ENCODE results near the gene MTHFSD.

Gene MTHFSD

DNA sequence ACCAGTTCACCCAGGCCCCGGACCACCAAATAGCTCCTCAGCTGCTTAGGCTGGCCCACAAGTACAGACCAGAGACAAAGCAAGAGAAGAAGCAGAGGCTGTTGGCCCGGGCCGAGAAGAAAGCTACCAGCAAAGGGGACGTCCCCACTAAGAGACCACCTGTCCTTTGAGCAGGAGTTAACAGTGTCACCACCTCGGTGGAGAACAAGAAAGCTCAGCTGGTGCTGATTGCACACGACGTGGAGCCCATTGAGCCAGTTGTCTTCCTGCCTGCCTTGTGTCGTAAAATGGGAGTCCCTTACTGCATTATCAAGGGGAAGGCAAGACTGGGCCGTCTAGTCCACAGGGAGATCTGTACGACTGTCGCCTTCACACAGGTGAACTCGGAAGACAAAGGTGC is 29.3 kb downstream of the MTHFSD start:
- DNase-seq: no peak

DNA sequence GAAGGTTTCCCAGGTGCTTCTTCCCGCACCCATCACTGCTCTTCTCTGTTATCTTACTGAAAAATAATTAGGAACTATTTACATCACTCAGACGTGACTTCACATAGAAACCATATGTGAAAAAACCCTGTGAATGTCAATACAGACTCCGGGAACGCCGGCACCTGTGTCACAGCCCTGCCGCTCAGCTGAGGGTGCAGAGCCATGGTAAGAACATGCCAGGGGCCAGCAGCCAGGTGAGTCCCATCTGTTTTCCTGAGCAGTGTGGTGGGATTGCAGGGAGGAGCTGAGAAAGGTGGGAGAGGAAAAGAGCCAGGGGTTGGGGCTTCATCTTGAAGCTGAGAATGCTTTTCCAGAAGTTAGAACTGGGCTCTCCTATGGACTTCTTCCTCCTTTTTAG is 31.0 kb downstream of the MTHFSD start:
- DNase-seq: no peak

DNA sequence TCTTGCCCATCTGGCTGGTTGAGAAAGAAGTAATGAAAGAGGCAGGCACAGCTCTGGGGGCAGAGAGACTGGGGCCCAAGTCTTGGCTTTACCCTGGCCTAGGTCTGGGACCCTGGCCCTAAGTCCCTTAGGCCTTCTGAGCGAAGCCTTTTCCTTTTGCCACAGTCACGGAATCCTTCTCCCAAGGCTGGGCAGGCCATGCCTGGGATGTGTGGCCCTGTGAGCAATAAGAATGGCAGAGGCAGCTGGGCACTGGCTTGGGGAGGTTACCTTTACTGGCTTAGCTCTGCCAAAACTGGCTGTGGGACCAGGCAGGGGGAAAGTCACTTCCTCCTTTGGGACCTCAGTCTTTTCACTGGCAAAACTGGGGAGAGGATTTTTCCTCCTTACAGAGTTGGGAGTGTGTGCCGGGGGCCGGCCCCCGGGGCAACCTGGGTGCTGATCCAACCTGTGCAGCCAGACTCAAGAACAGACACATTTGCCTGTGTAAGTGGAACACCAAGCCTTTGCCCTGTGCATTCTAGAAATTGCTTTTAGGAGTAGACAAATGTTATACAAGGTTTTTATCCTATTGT is 31.8 kb downstream of the MTHFSD start:
- DNase-seq: no peak

DNA sequence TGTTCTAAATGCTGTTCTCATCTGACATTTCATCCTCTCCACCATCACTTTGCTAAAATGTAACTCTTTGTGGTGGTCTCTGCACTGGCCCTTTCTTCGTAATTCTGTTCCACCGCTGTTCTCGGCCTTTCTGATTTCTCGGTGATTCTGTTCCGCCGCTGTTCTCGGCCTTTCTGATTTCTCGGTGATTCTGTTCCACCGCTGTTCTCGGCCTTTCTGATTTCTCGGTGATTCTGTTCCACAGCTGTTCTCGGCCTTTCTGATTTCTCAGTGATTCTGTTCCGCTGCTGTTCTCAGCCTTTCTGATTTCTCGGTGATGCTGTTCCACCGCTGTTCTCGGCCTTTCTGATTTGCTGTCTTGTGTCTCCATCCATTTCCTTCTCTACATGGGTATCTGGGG is 32.4 kb downstream of the MTHFSD start:
- no peak for DNase-seq

DNA sequence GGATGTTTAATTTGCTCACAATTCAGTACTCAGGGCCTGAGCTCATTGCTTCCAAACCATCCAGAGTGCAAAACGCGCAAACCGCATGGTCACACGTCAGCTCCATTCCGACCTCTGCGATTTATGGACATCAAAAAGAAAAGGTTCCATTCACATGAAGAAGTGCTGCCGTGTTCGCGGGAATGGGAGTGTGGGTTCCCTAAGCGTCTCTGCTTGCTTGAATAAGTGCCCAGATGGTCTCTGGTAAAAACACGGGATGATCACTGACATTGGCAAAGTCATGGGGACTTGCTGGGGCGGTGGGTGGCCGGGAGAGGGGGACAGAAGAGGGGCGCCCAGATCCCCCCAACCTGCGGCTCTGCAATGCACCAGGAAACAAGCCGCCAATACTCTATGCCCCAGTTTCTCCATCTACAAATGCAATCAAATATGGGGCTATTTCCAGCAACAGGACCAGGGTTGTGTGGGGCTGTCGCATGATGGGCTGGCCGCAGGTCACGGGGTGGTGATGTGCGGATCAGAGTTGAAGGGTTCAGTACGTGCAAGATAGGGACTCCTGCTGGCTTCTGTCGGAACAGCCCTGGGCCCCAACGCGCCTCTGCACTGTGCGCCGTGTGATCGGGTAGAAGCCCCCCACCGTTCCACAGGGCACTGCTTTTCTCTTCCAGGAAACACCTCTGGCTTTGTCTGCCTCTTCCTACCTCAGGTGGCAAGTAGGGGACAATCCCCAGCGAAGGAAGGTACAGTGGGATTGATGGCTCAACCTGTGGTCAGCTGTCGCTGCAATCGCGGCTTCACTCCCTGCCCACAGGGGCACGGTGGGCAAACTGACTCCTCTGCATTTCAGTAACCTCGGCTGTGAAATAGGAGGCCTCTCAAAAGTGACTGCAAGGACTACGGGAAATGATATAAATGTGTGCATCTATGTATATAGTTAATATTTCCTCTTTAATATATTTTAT is 33.5 kb downstream of the MTHFSD start:
- no peak for DNase-seq

DNA sequence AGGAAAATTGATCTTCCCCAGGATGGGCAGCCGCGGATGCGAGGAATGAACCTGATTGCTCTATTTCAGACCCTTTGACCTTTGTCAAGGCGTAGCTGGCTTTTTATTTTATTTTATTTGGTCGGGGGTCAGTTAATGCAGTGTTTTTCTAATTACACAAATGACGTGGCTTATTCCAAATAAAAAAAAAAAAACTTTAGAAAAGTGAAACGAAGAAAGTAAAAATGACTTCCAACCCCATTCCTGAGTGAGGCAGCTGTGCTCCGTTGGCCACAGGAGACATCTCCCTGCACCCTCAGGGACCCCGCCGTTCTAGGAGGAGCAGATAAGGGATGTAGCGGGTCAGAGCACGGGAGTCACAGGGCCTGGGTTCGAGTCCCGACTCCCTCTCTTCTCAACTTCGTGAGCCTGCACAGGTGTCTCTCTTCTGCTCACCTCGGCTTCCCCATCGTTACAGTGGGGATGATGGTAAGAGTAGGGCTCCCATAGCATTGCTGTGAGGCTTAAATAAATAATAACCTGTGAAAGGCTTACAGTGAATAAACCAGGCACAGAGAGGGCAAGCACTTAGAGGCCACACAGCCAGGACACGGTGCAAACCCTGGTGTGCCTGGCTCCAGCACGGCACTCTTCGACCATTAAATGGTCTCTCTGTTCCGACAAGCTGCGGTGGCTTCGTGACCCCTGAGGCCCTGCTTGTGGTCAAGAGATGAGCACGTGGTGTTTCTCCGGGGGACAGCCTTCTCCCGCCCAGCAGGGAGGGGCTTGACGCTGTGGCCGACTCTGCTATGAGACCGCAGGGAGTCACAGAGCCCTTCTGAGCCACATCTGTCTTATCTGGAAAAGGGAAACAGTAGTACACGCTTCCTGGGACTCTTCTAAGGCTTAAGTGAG is 34.5 kb downstream of the MTHFSD start:
- DNase-seq: no peak

DNA sequence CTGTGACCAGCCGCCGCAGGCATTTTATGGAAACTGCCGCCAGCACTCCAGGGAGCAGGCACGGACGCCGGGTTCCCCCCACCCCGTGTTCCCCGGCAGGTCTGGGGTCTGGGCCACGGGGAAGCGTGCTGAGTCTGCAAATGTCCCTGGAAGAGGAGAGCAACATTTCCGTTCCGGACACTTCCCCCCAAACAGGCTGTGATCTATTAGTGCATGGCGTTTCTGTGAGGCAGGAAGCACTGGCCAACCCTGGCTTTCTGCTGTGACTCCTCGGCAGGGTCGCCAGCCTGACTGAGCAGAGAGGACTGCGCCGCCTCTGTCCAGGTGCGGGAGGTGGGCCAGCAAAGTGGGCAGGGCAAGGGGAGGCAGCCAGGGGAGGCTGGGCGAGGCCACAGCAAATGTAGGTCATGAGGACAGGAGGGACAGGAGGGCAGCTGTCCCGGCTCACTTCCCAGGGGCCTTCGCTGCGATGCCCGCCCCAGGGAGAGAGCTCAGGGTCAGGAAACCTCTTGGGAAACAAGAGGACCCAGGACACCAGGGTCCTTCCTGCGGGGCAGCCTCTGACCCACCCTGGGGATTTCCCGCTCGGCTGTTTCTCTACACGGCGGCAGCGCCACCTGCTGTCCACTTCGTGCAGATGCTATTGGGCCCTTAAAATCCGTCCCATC is 35.3 kb downstream of the MTHFSD start:
- peak; percentile 57 to 68 for DNase-seq

DNA sequence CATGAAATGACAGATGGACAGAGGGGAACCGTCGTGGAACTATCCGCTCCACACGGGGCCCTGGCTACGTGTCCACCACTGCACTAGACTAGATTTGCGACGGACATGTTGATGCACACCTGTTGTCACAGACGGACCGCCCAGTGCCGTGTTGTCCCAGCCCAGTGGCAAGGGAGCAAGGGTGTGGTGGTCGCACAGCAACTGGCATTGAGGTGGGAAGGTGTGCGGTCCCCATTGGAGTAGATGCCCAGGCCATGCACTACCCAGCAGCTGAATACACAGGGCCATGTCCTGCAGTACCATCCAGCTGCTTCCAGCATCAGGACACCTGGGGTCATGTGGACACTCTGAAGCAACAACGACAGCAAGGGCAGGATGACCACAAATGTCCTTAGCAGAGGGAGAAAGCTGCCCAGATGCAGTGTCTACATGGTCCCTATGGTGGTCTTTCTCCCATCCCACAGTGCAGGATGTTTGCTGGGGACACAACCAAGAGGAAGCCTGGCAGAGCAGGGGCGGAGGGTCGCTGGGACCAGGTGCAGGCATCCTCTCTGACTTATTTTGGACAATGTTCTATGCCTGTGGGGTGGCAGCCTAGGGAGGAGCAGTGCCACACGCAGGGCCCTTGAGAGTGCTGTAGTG is 35.9 kb downstream of the MTHFSD start:
- no peak for DNase-seq

DNA sequence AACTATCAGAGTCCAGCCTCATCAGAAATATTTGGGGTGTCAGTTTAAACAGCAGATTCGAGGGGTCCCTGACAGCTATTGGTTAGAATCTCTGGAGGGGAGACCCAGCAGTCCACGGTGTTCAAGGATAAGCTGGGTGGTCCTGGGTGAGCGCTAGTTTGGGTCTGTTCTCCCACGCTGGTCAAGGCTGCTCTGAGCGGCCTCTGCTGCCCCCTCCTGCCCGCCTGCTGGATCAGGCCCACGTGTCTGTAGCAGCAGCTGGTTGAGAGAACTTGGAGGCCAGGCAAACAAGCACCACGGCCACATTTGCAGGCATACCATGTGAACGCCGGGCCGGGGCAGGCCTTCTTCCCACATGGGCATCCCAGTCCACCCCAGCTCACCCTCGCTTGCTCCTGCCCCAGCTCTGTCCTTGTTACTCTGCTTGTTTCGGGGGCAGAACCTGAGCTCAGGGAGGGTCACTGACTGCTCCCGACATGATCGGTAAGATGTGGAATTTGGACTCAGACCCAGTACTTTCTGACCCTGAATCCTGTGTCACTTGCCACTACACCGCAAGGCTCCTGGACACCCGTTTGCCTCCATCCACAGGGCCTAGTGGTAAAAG is 37.3 kb downstream of the MTHFSD start:
- DNase-seq: peak; percentile 33 to 49

DNA sequence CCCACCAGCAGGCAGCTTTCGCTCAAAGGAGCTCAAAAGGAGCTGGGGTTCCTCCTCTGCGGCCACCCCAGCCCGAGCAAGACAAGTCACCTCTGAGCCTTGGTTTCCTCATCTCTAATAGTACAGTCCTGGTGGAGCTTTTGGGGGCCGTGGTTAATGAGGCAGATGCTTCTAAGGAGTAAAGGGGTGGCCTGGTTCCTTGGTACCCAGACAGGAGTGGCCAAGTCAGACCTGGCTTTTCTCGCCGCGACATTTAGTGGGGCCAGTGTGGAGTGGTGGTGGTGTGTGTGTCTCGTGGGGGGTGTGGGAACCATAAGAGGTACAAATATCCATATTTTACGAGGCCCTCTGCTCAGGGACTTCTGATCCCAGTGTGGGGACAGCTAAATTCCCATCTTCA is 38.0 kb downstream of the MTHFSD start:
- no peak for DNase-seq

DNA sequence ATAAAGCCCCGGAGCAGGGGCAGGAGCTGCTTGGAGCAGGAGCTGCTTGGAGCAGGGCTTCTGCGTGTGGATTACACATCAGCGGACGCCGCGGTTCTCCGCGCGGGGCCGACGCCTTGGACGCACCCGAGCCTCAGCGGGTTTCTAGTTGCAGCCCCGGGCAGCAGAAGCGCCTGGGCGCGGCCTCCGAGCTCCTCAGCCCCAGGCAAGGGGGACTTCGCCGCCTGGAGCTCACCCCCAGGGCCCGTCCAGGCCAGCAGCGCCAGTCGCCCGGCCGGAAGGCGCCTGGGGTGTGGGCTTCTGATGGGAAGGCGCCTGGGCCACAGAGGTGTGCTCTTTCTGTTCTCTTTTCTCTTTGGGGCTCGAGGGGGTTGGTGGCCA is 38.4 kb downstream of the MTHFSD start:
- DNase-seq: no peak

DNA sequence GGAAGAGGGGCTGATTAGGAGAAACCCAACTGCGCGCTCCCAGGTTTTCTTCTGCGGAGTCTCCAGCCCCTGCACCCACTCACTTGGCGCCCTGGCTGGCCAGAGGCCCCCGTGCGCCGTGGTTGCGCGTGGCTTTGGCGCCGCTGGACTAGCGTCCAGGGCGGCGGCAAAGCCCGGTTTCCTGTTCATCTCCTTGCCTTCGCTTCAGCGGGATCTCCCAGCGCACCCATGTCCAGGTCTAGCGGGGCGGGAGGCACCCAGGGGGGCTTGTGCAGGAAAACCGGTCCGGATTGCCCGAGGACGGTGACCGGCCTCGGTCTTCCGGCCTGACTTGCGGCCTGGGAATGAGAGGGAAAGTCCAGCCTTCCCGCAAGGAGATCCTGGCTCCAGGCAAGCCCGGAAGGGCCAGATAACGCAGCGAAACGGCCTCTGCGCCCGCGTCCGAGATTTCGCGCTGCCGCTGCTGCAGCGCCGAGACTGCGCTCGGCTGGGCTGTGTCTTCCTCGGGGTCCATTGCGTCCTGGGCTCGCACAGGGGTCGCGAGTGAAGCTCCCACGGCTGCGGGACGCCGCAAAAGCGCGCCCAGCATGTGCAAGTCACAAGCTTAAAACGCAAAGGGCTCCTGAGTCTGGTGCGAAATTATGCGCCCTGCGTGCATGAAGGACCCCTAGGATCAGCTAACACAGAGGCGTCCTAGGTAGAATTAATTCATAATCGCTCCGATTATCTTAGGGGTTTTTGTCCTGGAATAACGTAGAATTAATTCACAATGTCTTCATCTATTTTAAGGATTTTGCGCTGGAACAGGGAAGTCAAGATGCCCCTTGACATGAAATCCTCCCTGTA is 39.0 kb downstream of the MTHFSD start:
- DNase-seq: no peak

DNA sequence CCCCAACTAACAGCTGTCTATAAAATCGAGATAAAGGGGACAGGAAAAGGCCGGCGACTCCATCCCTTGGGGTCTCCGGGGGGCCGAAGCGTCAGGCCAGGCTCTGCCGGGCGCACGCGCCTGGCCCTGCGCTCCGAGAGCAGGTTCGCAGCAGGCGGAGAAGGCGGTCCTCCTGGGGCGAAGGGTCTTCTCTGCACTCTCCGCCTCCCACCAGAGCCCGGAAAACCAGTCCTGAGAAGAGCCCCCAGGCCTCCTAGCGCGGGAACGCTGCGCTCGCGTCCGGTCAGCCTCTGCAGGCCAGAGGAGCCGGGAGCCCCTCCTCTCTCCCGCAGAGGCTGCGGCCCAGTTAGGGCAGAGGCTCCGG is 39.6 kb downstream of the MTHFSD start:
- no peak for DNase-seq

DNA sequence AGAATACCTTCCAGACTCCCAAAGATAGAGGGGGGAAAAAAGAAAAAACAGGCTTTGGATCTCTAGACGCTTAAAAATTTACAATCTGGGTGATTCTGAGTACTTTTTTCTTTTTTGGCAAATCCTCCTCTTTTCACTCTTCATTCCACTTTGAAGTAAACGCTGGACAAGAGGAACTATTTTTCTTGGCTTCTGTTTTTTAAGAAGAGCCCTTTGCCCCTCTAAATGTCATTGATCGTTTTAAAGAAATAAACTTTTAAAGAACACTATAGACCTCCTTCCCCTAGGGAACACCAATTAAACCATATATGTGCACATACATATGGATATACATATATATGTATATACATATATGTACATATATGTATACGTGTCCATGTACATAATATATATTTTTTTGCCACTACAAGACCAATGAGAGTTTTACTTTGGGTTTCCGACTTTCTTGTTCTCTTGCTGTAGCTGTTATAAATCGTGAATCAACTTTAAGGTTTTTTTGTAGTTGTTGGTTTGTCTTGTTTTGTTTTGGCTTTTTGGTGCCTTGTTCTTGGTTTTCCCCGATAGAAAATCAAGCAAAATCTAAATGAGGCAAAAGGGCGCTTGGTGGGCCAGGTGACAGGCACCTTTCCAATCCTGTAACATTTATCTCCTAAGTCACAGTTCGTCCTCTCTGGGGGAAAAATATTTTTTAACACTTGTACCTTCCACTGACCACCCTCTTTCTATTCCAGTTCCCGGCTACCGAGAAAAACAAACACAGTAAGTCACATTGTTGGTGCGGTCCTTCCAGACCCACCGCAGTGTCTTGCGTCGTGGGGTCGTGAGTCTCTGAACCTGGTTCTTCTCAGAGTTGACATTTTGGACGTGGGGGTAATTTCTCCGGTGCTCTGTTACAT is 40.3 kb downstream of the MTHFSD start:
- no peak for DNase-seq

DNA sequence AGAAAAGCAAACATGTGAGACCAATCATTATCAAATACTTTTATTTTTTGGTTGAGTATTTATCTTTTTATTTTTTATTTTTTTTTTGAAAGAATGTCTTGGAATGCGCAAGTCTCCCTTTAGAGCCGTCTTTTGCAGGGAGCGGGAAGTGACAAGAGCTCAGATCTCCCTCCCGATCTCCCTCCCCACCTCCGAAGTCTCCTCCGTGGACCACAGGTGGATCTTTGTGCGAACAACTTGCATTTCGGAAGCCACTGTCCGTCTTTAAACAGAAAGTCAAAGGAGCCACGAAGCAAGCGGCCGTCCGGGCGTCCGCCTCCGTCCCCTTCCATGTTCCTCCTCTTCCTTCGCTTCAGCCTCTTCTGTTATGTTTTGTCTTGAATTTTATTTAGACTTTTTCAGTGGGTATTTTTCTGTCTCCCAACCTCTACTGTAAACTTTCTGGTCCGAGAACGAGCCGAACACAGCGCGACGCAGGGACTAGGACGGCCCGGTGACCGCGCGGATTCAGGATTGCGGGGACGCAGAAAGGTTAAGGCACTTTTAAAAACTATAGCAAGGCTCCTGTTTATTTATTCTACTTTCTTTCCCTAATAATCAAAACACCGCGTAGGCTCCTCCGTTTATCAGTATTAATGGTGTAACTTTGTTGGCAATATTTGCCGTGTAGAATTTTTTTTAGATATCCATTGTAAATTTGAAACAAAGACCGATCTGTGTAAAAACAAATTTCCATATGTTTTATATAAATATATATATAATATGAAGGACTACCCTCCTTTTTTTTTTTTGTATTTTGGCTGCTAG is 41.4 kb downstream of the MTHFSD start:
- DNase-seq: no peak

DNA sequence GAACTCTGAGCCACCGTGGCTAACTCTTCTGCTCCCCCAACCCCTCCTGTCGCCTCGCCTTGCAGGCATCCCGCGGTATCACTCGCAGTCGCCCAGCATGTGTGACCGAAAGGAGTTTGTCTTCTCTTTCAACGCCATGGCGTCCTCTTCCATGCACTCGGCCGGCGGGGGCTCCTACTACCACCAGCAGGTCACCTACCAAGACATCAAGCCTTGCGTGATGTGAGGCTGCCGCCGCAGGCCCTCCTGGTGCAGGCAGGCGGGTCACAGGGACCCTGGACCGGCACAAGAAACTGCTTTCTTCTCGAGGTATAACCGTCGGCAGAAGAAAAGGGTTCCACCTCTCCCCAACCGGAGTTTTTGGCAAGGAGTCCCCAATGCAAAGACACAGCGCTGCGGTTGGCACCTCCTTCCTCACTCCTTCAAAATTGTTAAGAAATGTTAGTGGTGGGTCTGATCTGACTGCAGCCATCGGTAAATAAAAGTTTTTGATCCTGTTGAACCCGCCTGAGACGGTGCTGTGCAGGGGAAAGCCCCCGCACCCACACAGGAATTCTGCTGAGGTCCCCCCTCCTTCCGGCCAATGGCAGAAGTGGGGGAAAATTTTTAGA is 42.1 kb downstream of the MTHFSD start:
- no peak for DNase-seq

DNA sequence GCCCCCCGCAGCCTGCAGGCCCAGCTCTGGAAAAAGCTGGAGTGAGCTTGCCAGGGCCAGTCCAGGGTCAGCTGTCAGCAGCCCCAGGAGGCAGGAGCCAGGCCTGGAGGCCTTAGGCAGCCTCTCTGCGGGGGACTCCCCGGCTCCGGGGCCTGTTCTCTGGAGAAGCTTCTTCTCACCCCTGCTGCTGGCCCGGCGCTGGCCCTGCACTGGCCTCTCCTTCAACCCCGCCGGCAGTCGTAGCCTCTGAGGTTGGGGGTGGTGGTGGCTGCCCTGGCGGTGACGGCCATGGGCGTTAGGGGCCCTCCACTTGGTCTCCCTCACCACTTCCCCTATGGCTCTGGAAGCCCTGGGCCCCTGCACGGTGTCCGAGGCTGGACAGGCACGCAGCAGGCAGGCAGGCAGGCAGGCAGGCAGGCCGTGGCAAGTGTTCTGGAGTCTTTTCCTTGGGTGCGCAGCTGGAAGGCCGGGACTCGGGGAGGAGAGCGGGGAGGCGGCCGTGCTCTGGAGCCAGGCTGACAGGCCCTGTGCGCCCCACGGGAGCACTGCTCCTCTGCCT is 42.7 kb downstream of the MTHFSD start:
- no peak for DNase-seq

Measured in activated CD4-positive, alpha-beta T cell treated with anti-CD3 and anti-CD28 coated beads, Interleukin-2, amount 50 U/mL, for 48 hours (primary cell).